ENCODE results near the gene NPC1L1.
"Not testable (repeated sequence)": the region's sequence is repeated elsewhere in the genome, so short reads cannot be mapped to it uniquely, and the experiment has no call there.

Gene NPC1L1

GRCh38 chr7:44559485-44559884, 18.4 kb upstream of the NPC1L1 start:
- Mint-ChIP-seq H3K9me3 (no peaks in the 10 kb centered on the region), H3K27ac (no peak overlapping the region), H3K4me3 (no peak overlapping the region), H3K27me3 (no peaks in the 10 kb centered on the region), H3K4me1 (peaks cover 2 to 5% of the 10 kb centered on the region in 2 donors), H3K36me3 (peaks cover 4 to 12% of the 10 kb centered on the region in 2 donors)
- DNase-seq: no peak
- no peak for ATAC-seq (replicated peaks)

- no peaks in the 10 kb centered on the region for H3K36me3 Mint-ChIP-seq
- no peak for DNase-seq
- peaks cover 2 to 5% of the 10 kb centered on the region in 2 donors for H3K4me1 Mint-ChIP-seq
- no peak overlapping the region for H3K27ac Mint-ChIP-seq
- H3K9me3 Mint-ChIP-seq: no peaks in the 10 kb centered on the region
- no peak overlapping the region for H3K4me3 Mint-ChIP-seq
- no peak for ATAC-seq (replicated peaks)
- peaks cover 1 to 7% of the 10 kb centered on the region in 2 donors for H3K27me3 Mint-ChIP-seq
These were observed 16.4 kb upstream of the NPC1L1 start for GRCh38 chr7:44557485-44557884.

- H3K27me3 Mint-ChIP-seq: peaks cover 7 to 17% of the 10 kb centered on the region in 2 donors
These were observed 14.2 kb upstream of the NPC1L1 start for GRCh38 chr7:44555350-44555749.

GRCh38 chr7:44552473-44553005, 11.4 kb upstream of the NPC1L1 start:
- H3K36me3 Mint-ChIP-seq; ATAC-seq (replicated peaks); H3K27ac Mint-ChIP-seq; H3K9me3 Mint-ChIP-seq; DNase-seq; H3K4me3 Mint-ChIP-seq; H3K4me1 Mint-ChIP-seq: not testable (repeated sequence)
- peaks cover 9 to 24% of the 10 kb centered on the region in 2 donors for H3K27me3 Mint-ChIP-seq

More at GRCh38 chr7:44555350-44555749, 14.2 kb upstream of the NPC1L1 start:
- Mint-ChIP-seq H3K4me3 (no peak overlapping the region), H3K4me1 (peaks cover 2 to 5% of the 10 kb centered on the region in 2 donors), H3K27ac (peak overlapping the region; percentile 6), H3K9me3 (no peaks in the 10 kb centered on the region), H3K36me3 (no peaks in the 10 kb centered on the region)
- DNase-seq (no peak), ATAC-seq (replicated peaks) (no peak)

- ATAC-seq (replicated peaks): no peak
- no peak overlapping the region for H3K4me3 Mint-ChIP-seq
- no peak overlapping the region for H3K27ac Mint-ChIP-seq
- H3K27me3 Mint-ChIP-seq: peaks cover 21 to 36% of the 10 kb centered on the region in 2 donors
- no peaks in the 10 kb centered on the region for H3K36me3 Mint-ChIP-seq
- no peak for DNase-seq
- no peaks in the 10 kb centered on the region for H3K4me1 Mint-ChIP-seq
- no peaks in the 10 kb centered on the region for H3K9me3 Mint-ChIP-seq
These were observed 8.3 kb upstream of the NPC1L1 start for GRCh38 chr7:44549457-44549856.

- ATAC-seq (replicated peaks): no peak
- no peaks in the 10 kb centered on the region for H3K36me3 Mint-ChIP-seq
- peaks cover 21 to 36% of the 10 kb centered on the region in 2 donors for H3K27me3 Mint-ChIP-seq
- no peak overlapping the region for H3K4me3 Mint-ChIP-seq
- H3K27ac Mint-ChIP-seq: no peak overlapping the region
- DNase-seq: no peak
- no peaks in the 10 kb centered on the region for H3K9me3 Mint-ChIP-seq
- H3K4me1 Mint-ChIP-seq: no peaks in the 10 kb centered on the region
These were observed 7.8 kb upstream of the NPC1L1 start for GRCh38 chr7:44548893-44549292.

- ATAC-seq (replicated peaks) (no peak), DNase-seq (no peak)
- Mint-ChIP-seq H3K9me3 (no peaks in the 10 kb centered on the region), H3K4me3 (no peak overlapping the region), H3K27me3 (peaks cover 24 to 31% of the 10 kb centered on the region in 2 donors), H3K36me3 (no peaks in the 10 kb centered on the region), H3K4me1 (no peaks in the 10 kb centered on the region), H3K27ac (no peak overlapping the region)
These were observed 6.6 kb upstream of the NPC1L1 start for GRCh38 chr7:44547536-44548231.

GRCh38 chr7:44541876-44542610, 913 bp upstream of the NPC1L1 start:
- no peaks in the 10 kb centered on the region for H3K9me3 Mint-ChIP-seq
- DNase-seq (no peak), ATAC-seq (replicated peaks) (no peak)
- peaks cover 8 to 17% of the 10 kb centered on the region in 2 donors for H3K27me3 Mint-ChIP-seq
- no peak overlapping the region for H3K27ac Mint-ChIP-seq
- no peak overlapping the region for H3K4me3 Mint-ChIP-seq
- H3K36me3 Mint-ChIP-seq: no peaks in the 10 kb centered on the region
- H3K4me1 Mint-ChIP-seq: no peaks in the 10 kb centered on the region

GRCh38 chr7:44540592-44541027, 520 bp downstream of the NPC1L1 start:
- no peak for DNase-seq
- H3K4me3 Mint-ChIP-seq: no peak overlapping the region
- ATAC-seq (replicated peaks): no peak
- no peak overlapping the region for H3K27ac Mint-ChIP-seq
- no peaks in the 10 kb centered on the region for H3K36me3 Mint-ChIP-seq
- H3K27me3 Mint-ChIP-seq: peaks cover 0 to 11% of the 10 kb centered on the region in 2 donors
- no peaks in the 10 kb centered on the region for H3K4me1 Mint-ChIP-seq
- H3K9me3 Mint-ChIP-seq: no peaks in the 10 kb centered on the region

GRCh38 chr7:44539669-44540506, 1.2 kb downstream of the NPC1L1 start:
- H3K9me3 Mint-ChIP-seq: no peaks in the 10 kb centered on the region
- H3K4me3 Mint-ChIP-seq: no peak overlapping the region
- ATAC-seq (replicated peaks) (no peak), DNase-seq (no peak)
- peaks cover 0 to 11% of the 10 kb centered on the region in 2 donors for H3K27me3 Mint-ChIP-seq
- no peaks in the 10 kb centered on the region for H3K4me1 Mint-ChIP-seq
- H3K36me3 Mint-ChIP-seq: no peaks in the 10 kb centered on the region
- H3K27ac Mint-ChIP-seq: no peak overlapping the region

- peaks cover 0 to 11% of the 10 kb centered on the region in 2 donors for H3K27me3 Mint-ChIP-seq
- DNase-seq (no peak), ATAC-seq (replicated peaks) (no peak)
- H3K9me3 Mint-ChIP-seq: no peaks in the 10 kb centered on the region
- no peaks in the 10 kb centered on the region for H3K4me1 Mint-ChIP-seq
- H3K36me3 Mint-ChIP-seq: no peaks in the 10 kb centered on the region
- H3K4me3 Mint-ChIP-seq: no peak overlapping the region
- no peak overlapping the region for H3K27ac Mint-ChIP-seq
These were observed 2.1 kb downstream of the NPC1L1 start for GRCh38 chr7:44538798-44539668.

- no peak overlapping the region for H3K27ac Mint-ChIP-seq
- no peak for DNase-seq
- no peaks in the 10 kb centered on the region for H3K36me3 Mint-ChIP-seq
- H3K4me3 Mint-ChIP-seq: no peak overlapping the region
- H3K27me3 Mint-ChIP-seq: peaks cover 0 to 11% of the 10 kb centered on the region in 2 donors
- no peaks in the 10 kb centered on the region for H3K4me1 Mint-ChIP-seq
- ATAC-seq (replicated peaks): no peak
- H3K9me3 Mint-ChIP-seq: no peaks in the 10 kb centered on the region
These were observed 2.9 kb downstream of the NPC1L1 start for GRCh38 chr7:44538093-44538797.

GRCh38 chr7:44537442-44537841, 3.7 kb downstream of the NPC1L1 start:
- peaks cover 0 to 8% of the 10 kb centered on the region in 2 donors for H3K27me3 Mint-ChIP-seq
- ATAC-seq (replicated peaks) (no peak), DNase-seq (no peak)
- H3K4me3 Mint-ChIP-seq: no peak overlapping the region
- no peaks in the 10 kb centered on the region for H3K36me3 Mint-ChIP-seq
- no peaks in the 10 kb centered on the region for H3K9me3 Mint-ChIP-seq
- no peaks in the 10 kb centered on the region for H3K4me1 Mint-ChIP-seq
- no peak overlapping the region for H3K27ac Mint-ChIP-seq
